Aorta (tissue), 5 donors: ENCODE results near the gene ARID4B. TPM values are rescaled to one million over a fixed set of nuclear protein-coding genes. Genes with fewer than 3 reads are reported as not detected.

Experiments used
- ATAC-seq: fragments of 200-7000 bp; cut with Tn5 transposase; one replicate; pipeline ENCODE4 v1.9.1; 2022; ENCODE audit warnings: moderate library complexity; ENCODE audit not compliant: low FRiP score
- DNase-seq, 2 donors: peaks; one replicate each; pipeline ENCODE4 v3.0.0-alpha.2; 2020
- H3K27ac ChIP-seq, 2 donors: one replicate each; pipeline ENCODE4 v1.5.1; 2013; ENCODE audit warnings: low read length in 2 of 2, mild to moderate bottlenecking in 2 of 2, moderate library complexity in 2 of 2, control low read depth in 1 of 2, inconsistent platforms in 1 of 2, low read depth in 1 of 2
- H3K27me3 ChIP-seq, 2 donors: one replicate each; pipeline ENCODE4 v1.6.1; 2013; ENCODE audit warnings: control low read depth in 1 of 2, low read length in 1 of 2, mild to moderate bottlenecking in 1 of 2, moderate library complexity in 1 of 2; ENCODE audit not compliant: insufficient read depth in 2 of 2, control insufficient read depth in 1 of 2
- H3K36me3 ChIP-seq, 2 donors: one replicate each; pipeline ENCODE4 v1.6.1; 2013; ENCODE audit warnings: control low read depth in 1 of 2, low read length in 1 of 2, mild to moderate bottlenecking in 1 of 2; ENCODE audit not compliant: insufficient read depth in 2 of 2, control insufficient read depth in 1 of 2
- H3K4me1 ChIP-seq, 2 donors: one replicate each; pipeline ENCODE4 v1.6.1; 2013; ENCODE audit warnings: low read length in 2 of 2, control low read depth in 1 of 2, mild to moderate bottlenecking in 1 of 2, moderate library complexity in 1 of 2; ENCODE audit not compliant: insufficient read depth in 2 of 2, control insufficient read depth in 1 of 2
- H3K4me3 ChIP-seq, 2 donors: one replicate each; pipeline ENCODE4 v1.5.1; 2013; ENCODE audit warnings: low read length in 2 of 2, control low read depth in 1 of 2, mild to moderate bottlenecking in 1 of 2
- H3K9me3 ChIP-seq: one replicate; pipeline ENCODE4 v1.6.1; 2013; ENCODE audit warnings: mild to moderate bottlenecking, low read length; ENCODE audit not compliant: control insufficient read depth
- WGBS, 2 donors: extraction: QIAGEN DNeasy Blood & Tissue Kit; methylation state at CpG; one replicate each; pipeline ENCODE4 v1.1.7; 2013; 5-methylcytosine and 5-hydroxymethylcytosine counted together
- intact Hi-C, 2 donors: fragments of 100-400 bp; cut with DNase I; formaldehyde crosslinking; loops; one replicate each; pipeline versions ENCODE4 v1.14.2 to v1.15.0; 2022
- polyA plus RNA-seq, 2 donors: library from polyadenylated mRNA; stranded (reverse); fragments of 200-250 nt; gene quantifications; one replicate each; pipeline ENCODE4 v1.2.3, GENCODE V29; 2013
- total RNA-seq, 2 donors: library from RNA; stranded (reverse); fragmentation: NEBNext Ultra II Directional; extraction: Animal tissue kit (Norgen Biotek cat#: 25700); gene quantifications; one replicate each; pipeline ENCODE4 v1.2.1, GENCODE V29; 2021
- donor health status: healthy with polysubstance abuse.
- donor health status: Bipolar disorder and iron deficiency.
- donor health status: DM: no; HTN: no; CAD: no.
- donor health status: DM: no; HTN: no; CAD: no.
- donor health status: DM: yes; HTN: yes; CAD: no.

The ARID4B gene
- total and polyA plus RNA-seq, 4 donors = 9.8 to 56.6 (median 37.2) TPM

GRCh38 chr1:235331401-235331800, 3.4 kb upstream of the ARID4B start:
- DNase-seq = no peak
- Histone ChIP-seq H3K9me3 (no peaks in the 10 kb centered on the region), H3K4me1 (no peaks in the 10 kb centered on the region), H3K4me3 (no peak overlapping the region), H3K27me3 (no peaks in the 10 kb centered on the region), H3K27ac (no peak overlapping the region), H3K36me3 (no peaks in the 10 kb centered on the region)
- ATAC-seq = no peak
- intact Hi-C loops = no loop called here
- WGBS, 2 donors = 38% methylated on average over 3 of the region's 3 CpGs

GRCh38 chr1:235330918-235331285, 2.9 kb upstream of the ARID4B start:
- DNase-seq (no peak), ATAC-seq (no peak)
- Histone ChIP-seq H3K9me3 (no peaks in the 10 kb centered on the region), H3K4me3 (no peak overlapping the region), H3K36me3 (no peaks in the 10 kb centered on the region), H3K27me3 (no peaks in the 10 kb centered on the region), H3K27ac (no peak overlapping the region), H3K4me1 (no peaks in the 10 kb centered on the region)
- intact Hi-C loops = no loop called here
- 85% methylated on average over 5 of the region's 5 CpGs for WGBS, 2 donors

GRCh38 chr1:235329139-235329902, 1.3 kb upstream of the ARID4B start:
- Histone ChIP-seq H3K36me3 (no peaks in the 10 kb centered on the region), H3K4me1 (no peaks in the 10 kb centered on the region), H3K9me3 (no peaks in the 10 kb centered on the region), H3K4me3 (peak overlapping the region; percentile 73 to 74), H3K27me3 (no peaks in the 10 kb centered on the region), H3K27ac (peak overlapping the region; percentile 72 to 87)
- ATAC-seq = no peak
- WGBS, 2 donors = 0 to 1% methylated on average over 24 of the region's 24 CpGs
- intact Hi-C loops = loop anchor here (2.0 to 10.0 kb wide), 4 partner anchors 37 to 175 kb away; partner anchors contain the start of genes TBCE (in 2 of the 2) and B3GALNT2 (in 1 of the 2)
- DNase-seq = peak in 1 of 2 donors; percentile 56

- peak; percentile 98 to 99 for DNase-seq
- Histone ChIP-seq H3K27ac (peak within 1 kb of the TSS; percentile 73 to 99), H3K9me3 (no peaks in the 10 kb centered on the region), H3K4me1 (no peaks in the 10 kb centered on the region), H3K4me3 (peak within 1 kb of the TSS; percentile 96 to 99), H3K27me3 (no peaks in the 10 kb centered on the region), H3K36me3 (no peaks in the 10 kb centered on the region)
- intact Hi-C loops = loop anchor here (1.0 to 10.0 kb wide), 5 partner anchors 38 to 176 kb away; partner anchors contain the start of genes TBCE (in 2 of the 2) and B3GALNT2 (in 1 of the 2)
- WGBS, 2 donors = 0% methylated on average over 49 to 54 of the region's 54 CpGs
- ATAC-seq = peak; percentile 98
Measured at GRCh38 chr1:235328271-235329138, 526 bp upstream of the ARID4B start, which contains the start of gene GGPS1. GGPS1 (plus strand) TSS chr1:235328570; CDS start chr1:235335265, 6,695 bp downstream.

- Histone ChIP-seq H3K27ac (peak overlapping the region; percentile 73 to 99), H3K36me3 (no peaks in the 10 kb centered on the region), H3K4me3 (peak overlapping the region; percentile 96 to 99), H3K27me3 (no peaks in the 10 kb centered on the region), H3K4me1 (no peaks in the 10 kb centered on the region), H3K9me3 (no peaks in the 10 kb centered on the region)
- DNase-seq = peak; percentile 59 to 82
- intact Hi-C loops = loop anchor here (5.0 to 10.0 kb wide), 3 partner anchors 70 to 178 kb away; partner anchors contain the start of gene B3GALNT2 (in 1 of the 2)
- WGBS, 2 donors = 0% methylated on average over 71 to 78 of the region's 78 CpGs
- ATAC-seq = peak; percentile 9
Measured at GRCh38 chr1:235326719-235327558, 1.0 kb downstream of the ARID4B start.

GRCh38 chr1:235325854-235326253, 2.1 kb downstream of the ARID4B start:
- intact Hi-C loops = loop anchor here (5.0 to 10.0 kb wide), 3 partner anchors 69 to 179 kb away; partner anchors contain the start of gene B3GALNT2 (in 1 of the 2)
- H3K27ac ChIP-seq = no peak overlapping the region
- ATAC-seq = no peak
- no peaks in the 10 kb centered on the region for H3K36me3 ChIP-seq
- no peak overlapping the region for H3K4me3 ChIP-seq
- H3K9me3 ChIP-seq = no peaks in the 10 kb centered on the region
- DNase-seq = no peak
- no peaks in the 10 kb centered on the region for H3K27me3 ChIP-seq
- no peaks in the 10 kb centered on the region for H3K4me1 ChIP-seq
- 21 to 25% methylated on average over 2 of the region's 2 CpGs for WGBS, 2 donors

- intact Hi-C loops = loop anchor here (5.0 to 10.0 kb wide), 3 partner anchors 68 to 180 kb away; partner anchors contain the start of gene B3GALNT2 (in 1 of the 2)
- ATAC-seq (no peak), DNase-seq (no peak)
- 6% methylated on average over 3 of the region's 3 CpGs for WGBS, 2 donors
- H3K4me3 ChIP-seq = no peak overlapping the region
- peaks cover 0 to 2% of the 10 kb centered on the region in 2 donors for H3K4me1 ChIP-seq
- H3K27ac ChIP-seq = no peak overlapping the region
- no peaks in the 10 kb centered on the region for H3K9me3 ChIP-seq
- H3K36me3 ChIP-seq = no peaks in the 10 kb centered on the region
- no peaks in the 10 kb centered on the region for H3K27me3 ChIP-seq
Measured at GRCh38 chr1:235325139-235325538, 2.8 kb downstream of the ARID4B start.

- Histone ChIP-seq H3K9me3 (no peaks in the 10 kb centered on the region), H3K4me3 (no peak overlapping the region), H3K27me3 (no peaks in the 10 kb centered on the region), H3K27ac (no peak overlapping the region), H3K36me3 (no peaks in the 10 kb centered on the region), H3K4me1 (peaks cover 0 to 2% of the 10 kb centered on the region in 2 donors)
- DNase-seq = no peak
- intact Hi-C loops = loop anchor here in 1 of 2 donors (10.0 kb wide), 1 partner anchor 181 kb away; the partner anchor contains the start of gene B3GALNT2
- WGBS, 2 donors = 89% methylated on average over 5 of the region's 5 CpGs
- ATAC-seq = no peak
Measured at GRCh38 chr1:235324296-235324695, 3.7 kb downstream of the ARID4B start.
